Mesodermal cell (in vitro differentiated cells): ENCODE measurements around the gene GAB2.

Experiments used
- H3K27ac ChIP-seq: 2 replicates; pipeline ENCODE4 v1.7.0; 2013; ENCODE audit warnings: mild to moderate bottlenecking, low read depth, low read length, moderate library complexity; ENCODE audit not compliant: severe bottlenecking
- H3K36me3 ChIP-seq: 2 replicates; pipeline ENCODE4 v1.7.1; 2013; ENCODE audit warnings: mild to moderate bottlenecking, low read length, moderate library complexity; ENCODE audit not compliant: control insufficient read depth, insufficient read depth
- H3K4me1 ChIP-seq: one replicate; pipeline ENCODE4 v1.7.1; 2013; ENCODE audit warnings: mild to moderate bottlenecking, low read length; ENCODE audit not compliant: insufficient read depth, control insufficient read depth, poor library complexity, severe bottlenecking
- H3K4me3 ChIP-seq: 2 replicates; pipeline ENCODE4 v1.7.0; 2013; ENCODE audit warnings: low read length, control low read depth, mild to moderate bottlenecking; ENCODE audit not compliant: insufficient read depth, poor library complexity, severe bottlenecking; ENCODE audit errors: extremely low read depth
- H3K9me3 ChIP-seq: 2 replicates; pipeline ENCODE4 v1.7.1; 2013; ENCODE audit warnings: mild to moderate bottlenecking, low read length, moderate library complexity; ENCODE audit not compliant: control insufficient read depth
- WGBS, 2 experiments: methylation state at CpG; one replicate each; pipeline ENCODE4 v1.1.5; 2013; ENCODE audit warnings: missing lambda C conversion rate in 2 of 2; ENCODE audit not compliant: insufficient coverage in 2 of 2; 5-methylcytosine and 5-hydroxymethylcytosine counted together

GAB2 gene

GRCh38 chr11:78351979-78352841 lies 65.4 kb downstream of the GAB2 start:
- H3K4me3 ChIP-seq = no peak overlapping the region
- H3K4me1 ChIP-seq = peaks cover 43% of the 10 kb centered on the region
- WGBS, 2 experiments = 84 to 90% methylated on average over 11 of the region's 14 CpGs
- no peaks in the 10 kb centered on the region for H3K36me3 ChIP-seq
- H3K27ac ChIP-seq = peak overlapping the region; percentile 55
- no peaks in the 10 kb centered on the region for H3K9me3 ChIP-seq

GRCh38 chr11:78351193-78351592 lies 66.4 kb downstream of the GAB2 start:
- WGBS, 2 experiments = 100% methylated on average over 1 of the region's 3 CpGs
- Histone ChIP-seq H3K9me3 (no peaks in the 10 kb centered on the region), H3K27ac (peak overlapping the region; percentile 85), H3K36me3 (no peaks in the 10 kb centered on the region), H3K4me3 (no peak overlapping the region), H3K4me1 (peaks cover 43% of the 10 kb centered on the region)

GRCh38 chr11:78350646-78351165 lies 66.9 kb downstream of the GAB2 start:
- WGBS, 2 experiments = 35 to 45% methylated on average over 4 to 5 of the region's 7 CpGs
- Histone ChIP-seq H3K36me3 (no peaks in the 10 kb centered on the region), H3K27ac (peak overlapping the region; percentile 85), H3K9me3 (no peaks in the 10 kb centered on the region), H3K4me3 (no peak overlapping the region), H3K4me1 (peaks cover 43% of the 10 kb centered on the region)

- Histone ChIP-seq H3K4me1 (peaks cover 43% of the 10 kb centered on the region), H3K9me3 (no peaks in the 10 kb centered on the region), H3K36me3 (no peaks in the 10 kb centered on the region), H3K4me3 (no peak overlapping the region), H3K27ac (peak overlapping the region; percentile 85)
- 50 to 57% methylated on average over 5 of the region's 6 CpGs for WGBS, 2 experiments
Observed at GRCh38 chr11:78350091-78350645, 67.5 kb downstream of the GAB2 start.

GRCh38 chr11:78349624-78350023 lies 68.0 kb downstream of the GAB2 start:
- H3K36me3 ChIP-seq = no peaks in the 10 kb centered on the region
- no peaks in the 10 kb centered on the region for H3K9me3 ChIP-seq
- peaks cover 40% of the 10 kb centered on the region for H3K4me1 ChIP-seq
- peak overlapping the region; percentile 85 for H3K27ac ChIP-seq
- 83% methylated on average over 1 of the region's 3 CpGs; no CpG with 5 or more reads in 1 of the 2 experiments for WGBS, 2 experiments
- no peak overlapping the region for H3K4me3 ChIP-seq

GRCh38 chr11:78349114-78349513 lies 68.5 kb downstream of the GAB2 start:
- Histone ChIP-seq H3K27ac (peak overlapping the region; percentile 3), H3K4me3 (no peak overlapping the region), H3K36me3 (no peaks in the 10 kb centered on the region), H3K4me1 (peaks cover 39% of the 10 kb centered on the region), H3K9me3 (no peaks in the 10 kb centered on the region)
- no CpG with 5 or more reads among the region's 3 CpGs for WGBS, 2 experiments

GRCh38 chr11:78347956-78348355 lies 69.7 kb downstream of the GAB2 start:
- H3K4me1 ChIP-seq = peaks cover 44% of the 10 kb centered on the region
- H3K4me3 ChIP-seq = no peak overlapping the region
- no peak overlapping the region for H3K27ac ChIP-seq
- H3K9me3 ChIP-seq = no peaks in the 10 kb centered on the region
- no peaks in the 10 kb centered on the region for H3K36me3 ChIP-seq

- no peaks in the 10 kb centered on the region for H3K9me3 ChIP-seq
- H3K4me3 ChIP-seq = no peak overlapping the region
- no peaks in the 10 kb centered on the region for H3K36me3 ChIP-seq
- peaks cover 38% of the 10 kb centered on the region for H3K4me1 ChIP-seq
- 89 to 100% methylated on average over 1 of the region's 1 CpG for WGBS, 2 experiments
- H3K27ac ChIP-seq = no peak overlapping the region
Observed at GRCh38 chr11:78346799-78347198, 70.8 kb downstream of the GAB2 start.

GRCh38 chr11:78345450-78345849 lies 72.2 kb downstream of the GAB2 start:
- H3K27ac ChIP-seq = no peak overlapping the region

GRCh38 chr11:78344676-78345075 lies 72.9 kb downstream of the GAB2 start:
- H3K36me3 ChIP-seq = no peaks in the 10 kb centered on the region
- no peaks in the 10 kb centered on the region for H3K9me3 ChIP-seq
- peaks cover 27% of the 10 kb centered on the region for H3K4me1 ChIP-seq
- H3K27ac ChIP-seq = no peak overlapping the region
- H3K4me3 ChIP-seq = no peak overlapping the region
- 100% methylated on average over 1 of the region's 2 CpGs; no CpG with 5 or more reads in 1 of the 2 experiments for WGBS, 2 experiments

More at GRCh38 chr11:78345450-78345849, 72.2 kb downstream of the GAB2 start:
- Histone ChIP-seq H3K4me1 (peaks cover 27% of the 10 kb centered on the region), H3K4me3 (no peak overlapping the region), H3K36me3 (no peaks in the 10 kb centered on the region), H3K9me3 (no peaks in the 10 kb centered on the region)
- WGBS, 2 experiments = 85 to 96% methylated on average over 3 of the region's 3 CpGs

GRCh38 chr11:78344094-78344493 lies 73.5 kb downstream of the GAB2 start:
- Histone ChIP-seq H3K9me3 (no peaks in the 10 kb centered on the region), H3K4me3 (no peak overlapping the region), H3K36me3 (no peaks in the 10 kb centered on the region), H3K4me1 (peaks cover 22% of the 10 kb centered on the region), H3K27ac (no peak overlapping the region)
- no CpG with 5 or more reads among the region's 1 CpG for WGBS, 2 experiments
